NCI-H2196 (cell line): ENCODE results near the gene CYFIP2.
"Not testable (repeated sequence)": the region's sequence is repeated elsewhere in the genome, so short reads cannot be mapped to it uniquely, and the experiment has no call there.

ENCODE experiments used
- DNase-seq: peaks from one replicate; lab custom pipeline; 2025; ENCODE audit not compliant: unreplicated experiment; lab: John Stamatoyannopoulos, UW

CYFIP2 gene

DNA sequence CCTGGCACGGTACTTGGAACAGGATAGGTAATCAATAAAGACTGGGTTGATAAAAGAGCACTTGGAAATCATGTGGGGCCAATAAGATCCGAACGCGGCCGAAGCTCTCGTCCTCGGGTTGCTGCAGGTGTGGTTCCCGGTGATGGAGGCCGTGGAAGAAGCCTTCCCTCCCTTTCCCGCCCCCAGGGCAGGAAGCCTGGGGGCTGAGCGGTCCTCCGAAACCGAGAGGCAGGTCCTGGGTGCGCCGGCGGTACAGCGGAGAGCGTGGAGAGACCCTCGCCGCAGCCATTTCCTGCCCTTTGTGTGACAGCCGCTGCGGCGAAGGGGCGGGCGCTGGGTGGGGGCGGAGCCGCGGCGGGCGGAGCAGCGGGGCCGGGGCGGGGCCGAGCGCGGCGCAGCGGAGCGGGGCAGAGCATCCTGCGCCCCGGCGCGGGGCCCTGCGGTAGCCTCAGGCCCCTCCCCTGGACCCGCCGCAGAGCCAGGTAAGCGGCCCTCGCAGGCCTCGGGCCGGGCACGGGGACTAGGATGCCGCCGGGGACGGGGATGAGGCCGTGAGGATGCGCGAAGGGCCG lies at the start of gene CYFIP2:
TSS of gene CYFIP2 (plus strand) at position 410 of the 572 bp plus-strand sequence. CDS start 19,239 bp downstream, outside the sequence.
- DNase-seq = peak; percentile 68

DNA sequence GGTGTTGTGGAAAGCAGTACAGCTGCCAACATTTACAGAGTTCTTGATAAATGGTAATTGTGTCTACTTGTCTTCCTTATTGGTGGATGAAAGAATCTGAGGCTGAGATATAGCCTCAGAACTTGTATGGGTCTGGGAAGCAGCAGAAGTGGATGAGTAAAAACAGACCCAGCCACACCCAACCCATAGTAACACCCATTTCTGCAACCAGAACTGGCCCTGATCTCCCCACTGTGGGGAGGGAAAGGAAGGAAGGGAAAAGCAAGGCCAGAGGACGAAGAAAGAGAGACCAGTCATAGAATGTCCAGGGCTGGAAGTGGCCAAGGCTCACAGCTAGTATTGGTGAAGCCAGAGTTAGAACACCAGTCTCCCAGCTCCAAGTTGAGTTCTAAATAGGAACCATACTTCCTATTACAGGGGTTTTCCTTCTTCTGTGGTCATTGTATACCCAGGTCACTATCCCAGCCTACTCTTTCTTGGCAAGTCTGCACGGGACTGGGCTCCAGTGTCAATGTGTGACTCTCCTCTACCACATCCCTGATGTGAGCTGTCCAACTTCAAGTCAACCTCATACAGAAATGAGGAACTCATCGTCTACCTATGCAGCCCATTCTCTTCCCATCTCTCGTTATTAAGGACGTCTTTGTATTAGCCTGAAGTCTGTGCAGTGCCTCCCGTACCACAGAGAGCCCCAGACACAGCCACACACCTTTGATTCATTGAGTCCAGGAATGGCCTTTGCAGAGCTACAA lies 49.4 kb upstream of the CYFIP2 start:
- DNase-seq = no peak

DNA sequence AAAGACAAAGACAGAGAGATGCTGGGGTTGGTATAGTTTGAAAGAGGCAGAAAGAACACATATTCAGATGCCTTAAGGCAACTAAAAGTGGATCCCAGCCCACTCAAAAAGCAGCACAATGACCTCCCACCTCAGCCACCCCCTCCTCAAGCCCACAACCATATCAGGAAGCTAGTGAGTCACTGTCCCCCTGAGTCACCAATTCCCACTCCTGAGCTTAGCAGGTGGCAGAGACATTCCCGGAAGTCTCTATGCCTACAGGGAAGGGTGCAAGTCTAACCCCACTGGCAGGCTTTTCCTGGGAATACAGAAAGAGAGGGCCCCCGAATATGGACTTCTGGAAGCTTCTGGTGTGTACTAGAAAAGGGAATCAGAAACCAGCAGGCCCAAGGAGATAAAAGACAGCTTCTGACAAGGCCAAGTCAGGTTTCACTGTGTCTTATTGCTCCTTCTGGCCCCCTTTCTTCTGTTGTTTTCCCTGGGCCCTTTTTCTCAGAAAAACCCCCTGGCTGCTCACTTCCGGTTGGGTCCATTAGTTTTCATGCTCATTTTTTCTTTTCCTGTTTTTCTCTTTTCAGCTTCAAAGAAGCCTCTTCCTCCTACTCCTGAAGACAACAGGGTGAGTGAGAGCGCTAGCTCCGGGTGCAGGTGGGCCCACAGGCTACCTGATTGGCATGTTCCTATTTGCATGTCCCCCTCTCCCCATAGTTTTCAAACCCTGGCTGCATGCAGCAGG lies 48.5 kb upstream of the CYFIP2 start:
- DNase-seq = no peak

- DNase-seq = no peak
Observed at GRCh38 chr5:157219491-157220271, 46.2 kb upstream of the CYFIP2 start.

- DNase-seq = no peak
Observed at GRCh38 chr5:157221959-157222358, 44.0 kb upstream of the CYFIP2 start.

DNA sequence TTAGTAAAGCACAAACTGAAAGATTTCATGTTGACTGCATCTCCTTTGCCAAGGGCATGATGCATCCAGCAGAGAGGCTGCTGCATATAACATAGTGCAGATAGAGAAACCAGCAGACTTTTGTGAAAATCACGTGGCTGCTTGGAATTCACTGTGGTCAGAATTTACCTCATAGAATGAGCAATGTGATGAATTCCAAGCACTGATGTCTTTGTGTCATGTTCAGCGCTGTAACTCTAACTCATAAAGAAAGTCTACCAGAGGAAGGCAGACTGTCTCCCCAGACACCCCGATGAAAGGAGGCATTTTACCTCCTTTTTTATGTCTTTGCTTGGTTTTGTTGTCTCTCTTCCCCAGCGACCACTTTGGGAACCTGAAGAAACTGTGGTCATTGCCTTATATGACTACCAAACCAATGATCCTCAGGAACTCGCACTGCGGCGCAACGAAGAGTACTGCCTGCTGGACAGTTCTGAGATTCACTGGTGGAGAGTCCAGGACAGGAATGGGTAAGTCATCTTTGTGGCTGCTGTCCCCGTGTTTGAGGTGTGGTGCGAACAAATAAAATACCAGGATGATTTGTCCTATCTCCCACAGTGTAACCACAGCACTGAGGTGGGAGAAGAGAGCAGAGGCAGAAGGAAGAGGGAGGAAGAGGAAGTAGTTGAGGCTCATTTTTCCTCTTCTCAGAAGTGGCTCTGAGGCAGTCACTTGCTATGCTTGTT lies 43.3 kb upstream of the CYFIP2 start:
- no peak for DNase-seq

DNA sequence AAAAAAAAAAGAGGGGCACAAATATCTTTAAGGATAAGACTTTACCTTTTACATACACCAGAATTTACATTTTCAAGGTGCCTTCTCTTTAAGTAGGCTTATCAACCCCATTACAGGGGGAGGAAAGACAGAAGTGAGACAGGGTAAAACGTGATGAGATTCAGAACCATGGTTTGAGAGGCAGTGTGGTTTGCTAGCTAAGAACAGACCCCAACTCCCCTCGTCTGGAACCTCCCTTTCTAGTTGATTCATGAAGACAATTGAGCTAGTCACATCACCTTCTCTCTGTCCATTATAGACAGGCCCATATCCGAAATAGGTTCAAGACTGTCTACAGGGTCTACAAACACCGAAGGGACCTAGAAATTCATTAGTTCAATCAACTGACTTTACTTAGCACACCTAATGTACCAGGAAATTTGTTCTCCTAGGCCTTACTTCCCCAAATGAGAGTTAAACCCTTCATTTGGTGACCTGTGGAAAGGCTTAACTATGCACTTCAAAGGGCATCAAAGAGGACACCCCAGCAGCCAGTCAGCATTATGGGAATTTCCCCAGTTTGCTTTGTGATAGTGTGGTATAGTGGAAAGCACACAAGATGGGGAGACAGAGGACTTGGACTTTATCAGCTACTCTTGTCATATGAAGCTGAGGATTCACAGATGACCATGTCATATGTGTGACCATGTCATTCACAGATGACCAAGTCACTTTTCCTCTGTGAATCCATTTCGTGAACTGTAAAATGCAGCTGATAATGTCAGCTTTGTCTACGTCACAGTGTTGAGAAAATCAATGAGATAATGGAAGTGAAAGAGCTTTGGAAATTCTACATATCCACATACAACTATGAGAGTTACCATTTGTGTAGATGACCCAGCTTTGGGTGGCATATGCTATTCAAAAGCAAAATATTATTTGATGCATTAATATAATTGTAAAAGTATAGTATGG lies 40.2 kb upstream of the CYFIP2 start:
- no peak for DNase-seq

DNA sequence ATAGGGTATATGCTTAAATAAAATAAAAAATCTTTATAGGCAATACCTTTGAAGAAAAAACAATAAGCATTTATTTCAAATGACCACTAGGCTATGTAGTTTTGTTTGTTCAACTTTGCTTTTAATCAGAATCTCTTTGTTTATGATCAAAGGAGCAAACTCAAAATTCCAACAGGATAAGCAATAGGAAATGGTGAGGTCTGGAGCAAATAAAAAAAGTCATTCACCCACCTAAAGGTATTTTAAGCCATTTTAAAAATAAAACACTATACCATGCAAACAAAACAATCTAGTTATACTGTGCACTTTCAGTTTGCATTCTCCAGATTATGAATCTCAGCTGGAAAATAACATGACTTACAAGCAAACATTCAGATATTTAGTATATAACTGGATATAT lies 35.3 kb upstream of the CYFIP2 start:
- no peak for DNase-seq

DNA sequence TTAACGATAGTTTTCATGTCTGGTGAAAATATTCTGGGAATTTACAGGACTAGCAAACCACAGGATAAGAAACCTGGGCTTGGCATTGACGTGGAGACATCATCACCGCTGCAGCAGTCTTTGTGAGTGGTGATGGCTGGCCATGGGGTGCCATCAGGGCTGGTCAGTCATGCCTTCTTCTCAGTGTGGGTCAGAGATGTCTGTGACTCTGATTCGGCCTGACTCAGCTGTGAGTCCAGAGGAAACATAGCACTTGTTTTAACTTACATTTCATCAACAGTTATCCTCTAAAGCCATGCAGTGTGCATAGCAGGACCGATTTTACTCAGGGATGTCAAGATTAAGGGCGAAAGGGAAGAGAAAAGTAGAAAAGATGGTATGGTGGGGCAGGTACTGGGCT lies 33.2 kb upstream of the CYFIP2 start:
- no peak for DNase-seq

- no peak for DNase-seq
Observed at GRCh38 chr5:157233515-157233914, 32.4 kb upstream of the CYFIP2 start.

DNA sequence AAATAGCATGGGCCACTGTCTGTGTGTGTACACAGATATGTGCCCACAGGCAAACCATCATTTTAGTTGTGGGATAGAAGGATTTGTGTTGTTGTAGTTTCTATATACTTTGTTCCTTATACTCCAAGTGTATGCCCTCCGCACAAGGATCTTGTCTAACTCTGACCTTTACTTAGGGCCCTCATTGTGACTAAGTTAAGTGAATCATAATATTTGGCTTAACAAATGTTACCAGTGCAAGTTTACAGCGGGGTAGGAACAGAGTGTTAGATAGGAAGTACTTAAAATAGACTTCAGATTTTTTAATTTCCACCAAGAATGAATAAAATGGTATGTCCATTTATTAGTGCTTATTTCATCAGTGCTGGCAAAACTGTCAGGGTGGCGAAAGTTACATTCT lies 29.5 kb upstream of the CYFIP2 start:
- DNase-seq = no peak

DNA sequence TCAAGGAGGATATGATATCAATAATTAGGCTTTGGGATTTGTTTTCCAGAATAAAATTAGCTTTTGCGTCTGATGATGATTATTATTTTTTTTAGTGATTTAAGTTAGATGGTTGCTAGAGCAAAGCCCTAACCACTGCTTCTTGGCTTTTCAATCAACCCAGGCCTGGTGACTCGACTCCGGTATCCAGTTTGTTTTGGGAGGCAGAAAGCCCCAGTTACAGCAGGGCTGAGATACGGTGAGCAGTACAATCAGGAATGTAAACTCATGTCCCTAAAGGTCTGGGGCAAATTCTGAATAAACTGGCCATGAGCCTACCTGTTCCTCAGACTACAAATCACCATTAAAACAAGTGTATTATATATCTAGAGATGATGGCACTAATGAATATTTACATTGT lies 24.4 kb upstream of the CYFIP2 start:
- no peak for DNase-seq

DNA sequence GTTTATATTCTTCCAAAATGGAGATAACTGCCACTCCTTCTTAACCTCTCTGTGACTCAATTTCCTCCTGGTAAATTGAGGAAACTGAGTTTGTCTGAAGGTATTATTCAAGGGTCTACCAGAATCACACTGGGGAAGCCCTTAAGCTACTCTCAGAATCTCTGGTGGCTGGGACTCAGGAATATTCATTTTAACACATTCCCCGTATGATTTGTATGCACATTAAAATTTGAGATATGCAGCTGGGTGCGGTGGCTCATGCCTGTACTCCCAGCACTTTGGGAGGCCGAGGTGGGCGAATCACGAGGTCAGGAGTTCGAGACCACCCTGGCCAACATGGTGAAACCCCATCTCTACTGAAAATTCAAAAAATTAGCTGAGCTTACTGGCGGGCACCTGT lies 21.2 kb upstream of the CYFIP2 start:
- DNase-seq = not testable (repeated sequence)

- DNase-seq = no peak
Observed at GRCh38 chr5:157245476-157245875, 20.4 kb upstream of the CYFIP2 start.

GRCh38 chr5:157245886-157246285 lies 20.0 kb upstream of the CYFIP2 start:
- DNase-seq = no peak

DNA sequence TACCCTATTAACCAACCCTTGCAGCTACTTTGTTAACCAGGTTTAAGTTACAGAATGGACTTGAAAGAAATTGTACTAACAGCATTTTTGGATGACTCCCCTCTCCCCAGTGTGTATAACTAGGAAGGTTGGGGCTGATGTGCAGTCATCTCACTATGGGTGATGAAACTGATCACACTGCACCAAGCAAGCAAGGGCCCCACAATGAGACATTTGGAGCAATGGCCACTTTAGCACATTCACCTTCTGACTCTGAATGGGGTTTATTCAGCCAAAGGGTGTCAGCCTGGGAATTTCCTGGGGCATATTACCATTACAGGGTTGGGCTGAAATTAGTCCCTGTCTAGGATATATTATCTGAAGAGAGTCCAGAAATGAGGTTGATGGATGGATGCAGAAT lies 18.7 kb upstream of the CYFIP2 start:
- DNase-seq = no peak

- DNase-seq = no peak
Observed at GRCh38 chr5:157248821-157249470, 17.0 kb upstream of the CYFIP2 start.

- no peak for DNase-seq
Observed at GRCh38 chr5:157252711-157253465, 13.0 kb upstream of the CYFIP2 start.
